Calu3 (cell line): Measurements from ENCODE around the gene PIGK. TPM values are rescaled to one million over a fixed set of nuclear protein-coding genes. Genes with fewer than 3 reads are reported as not detected.

Experiments used
- BruUV-seq: library from RNA; stranded (reverse); fragments of 400-500 nt; replicated peaks from 2 replicates; lab custom pipeline; 2021; lab: Mats Ljungman, UMichigan
- CTCF ChIA-PET: fragments of 300-600 bp; sonication (Branson Sonifier 250); formaldehyde crosslinking; loops from one replicate; lab custom pipeline; 2022; ENCODE audit warnings: antibody characterized with exemption; lab: Charles Lee
- DNase-seq: peaks from one replicate; pipeline ENCODE4 v3.0.0; 2022
- H3K27ac Mint-ChIP-seq: one replicate; pipeline ENCODE4 v1.8.0; 2022; ENCODE audit warnings: mixed read lengths; ENCODE audit not compliant: unreplicated experiment
- H3K27me3 Mint-ChIP-seq: one replicate; pipeline ENCODE4 v1.8.0; 2022; ENCODE audit warnings: mixed read lengths; ENCODE audit not compliant: unreplicated experiment
- H3K36me3 Mint-ChIP-seq: one replicate; pipeline ENCODE4 v1.8.0; 2022; ENCODE audit warnings: mild to moderate bottlenecking, moderate library complexity, mixed read lengths; ENCODE audit not compliant: insufficient read depth, unreplicated experiment
- H3K4me1 Mint-ChIP-seq: one replicate; pipeline ENCODE4 v1.8.0; 2022; ENCODE audit warnings: mild to moderate bottlenecking, low read depth, mixed read lengths; ENCODE audit not compliant: unreplicated experiment
- H3K4me3 Mint-ChIP-seq: one replicate; pipeline ENCODE4 v1.8.0; 2022; ENCODE audit warnings: mild to moderate bottlenecking, low read depth, moderate library complexity, mixed read lengths; ENCODE audit not compliant: unreplicated experiment
- H3K9me3 Mint-ChIP-seq: one replicate; pipeline ENCODE4 v1.8.0; 2022; ENCODE audit warnings: low read depth, mixed read lengths; ENCODE audit not compliant: unreplicated experiment
- CTCF ChIP-seq: fragments of 200-600 bp; IDR thresholded peaks from one replicate; pipeline ENCODE4 v1.8.0; 2022; ENCODE audit warnings: antibody characterized with exemption; ENCODE audit not compliant: unreplicated experiment
- intact Hi-C: fragments of 100-400 bp; cut with micrococcal nuclease; formaldehyde crosslinking; loops from one replicate; pipeline ENCODE4 v1.10.0; 2022; ENCODE audit not compliant: unreplicated experiment
- total RNA-seq: library from RNA; stranded (reverse); gene quantifications from 2 replicates; pipeline ENCODE4 v1.2.3, GENCODE V29; 2022

The PIGK gene
- total RNA-seq, 1 experiment from 2014 or later: 41.8 TPM

GRCh38 chr1:77126307-77126706, 92.9 kb downstream of the PIGK start:
- DNase-seq: peak; percentile 39
- CTCF ChIA-PET: no interaction called here
- Mint-ChIP-seq H3K9me3 (no peaks in the 10 kb centered on the region), H3K36me3 (no peaks in the 10 kb centered on the region), H3K27ac (no peak overlapping the region), H3K4me3 (no peak overlapping the region), H3K27me3 (no peaks in the 10 kb centered on the region), H3K4me1 (no peaks in the 10 kb centered on the region)
- intact Hi-C loops: loop anchor here (1.0 to 5.0 kb wide), 3 partner anchors 225 to 972 kb away; no protein-coding TSS in a partner anchor
- peak; percentile 19 for TF ChIP-seq CTCF
- BruUV-seq: no TSS peak

GRCh38 chr1:77121503-77121902, 97.7 kb downstream of the PIGK start:
- TF ChIP-seq CTCF: no peak
- BruUV-seq: no TSS peak
- H3K27ac Mint-ChIP-seq: no peak overlapping the region
- no peaks in the 10 kb centered on the region for H3K27me3 Mint-ChIP-seq
- intact Hi-C loops: no loop called here
- DNase-seq: no peak
- no peak overlapping the region for H3K4me3 Mint-ChIP-seq
- no peaks in the 10 kb centered on the region for H3K4me1 Mint-ChIP-seq
- CTCF ChIA-PET: interaction anchor here (0.5 kb wide), 1 partner anchor 630 kb away, joined by 4 read pairs; no protein-coding TSS in a partner anchor
- H3K9me3 Mint-ChIP-seq: no peaks in the 10 kb centered on the region
- H3K36me3 Mint-ChIP-seq: no peaks in the 10 kb centered on the region

GRCh38 chr1:77120950-77121349, 98.3 kb downstream of the PIGK start:
- no peak for DNase-seq
- Mint-ChIP-seq H3K27me3 (no peaks in the 10 kb centered on the region), H3K4me1 (no peaks in the 10 kb centered on the region), H3K4me3 (no peak overlapping the region), H3K27ac (no peak overlapping the region), H3K9me3 (no peaks in the 10 kb centered on the region), H3K36me3 (no peaks in the 10 kb centered on the region)
- BruUV-seq: no TSS peak
- CTCF ChIA-PET: interaction anchor here (0.5 kb wide), 1 partner anchor 631 kb away, joined by 4 read pairs; no protein-coding TSS in a partner anchor
- no peak for TF ChIP-seq CTCF
- intact Hi-C loops: no loop called here

GRCh38 chr1:77118712-77119111, 100.5 kb downstream of the PIGK start:
- Mint-ChIP-seq H3K27me3 (no peaks in the 10 kb centered on the region), H3K36me3 (no peaks in the 10 kb centered on the region), H3K27ac (no peak overlapping the region), H3K4me3 (no peak overlapping the region), H3K9me3 (no peaks in the 10 kb centered on the region), H3K4me1 (no peaks in the 10 kb centered on the region)
- TF ChIP-seq CTCF: no peak
- intact Hi-C loops: no loop called here
- no peak for DNase-seq
- BruUV-seq: no TSS peak
- CTCF ChIA-PET: no interaction called here
